Body of pancreas (tissue), 4 donors: ENCODE results near the gene DPY19L3.

Source experiments
- POLR2A ChIP-seq, 3 donors: fragments of 450-650 bp; IDR thresholded peaks; one replicate each; pipeline ENCODE4 v1.6.1; 2016; ENCODE audit warnings: antibody characterized with exemption in 3 of 3, mild to moderate bottlenecking in 2 of 3
- TF ChIP-seq, protein P1 (sequence below), 7 experiments: fragments of 450-650 bp in 4 of 7; fragments of 200-600 bp in 3 of 7; sonication (generic) in 3 of 7; IDR thresholded peaks; one replicate each; pipeline ENCODE4 v1.5.1; 2016 to 2019; ENCODE audit warnings: antibody characterized with exemption in 7 of 7

- TF ChIP-seq, protein P1, sequence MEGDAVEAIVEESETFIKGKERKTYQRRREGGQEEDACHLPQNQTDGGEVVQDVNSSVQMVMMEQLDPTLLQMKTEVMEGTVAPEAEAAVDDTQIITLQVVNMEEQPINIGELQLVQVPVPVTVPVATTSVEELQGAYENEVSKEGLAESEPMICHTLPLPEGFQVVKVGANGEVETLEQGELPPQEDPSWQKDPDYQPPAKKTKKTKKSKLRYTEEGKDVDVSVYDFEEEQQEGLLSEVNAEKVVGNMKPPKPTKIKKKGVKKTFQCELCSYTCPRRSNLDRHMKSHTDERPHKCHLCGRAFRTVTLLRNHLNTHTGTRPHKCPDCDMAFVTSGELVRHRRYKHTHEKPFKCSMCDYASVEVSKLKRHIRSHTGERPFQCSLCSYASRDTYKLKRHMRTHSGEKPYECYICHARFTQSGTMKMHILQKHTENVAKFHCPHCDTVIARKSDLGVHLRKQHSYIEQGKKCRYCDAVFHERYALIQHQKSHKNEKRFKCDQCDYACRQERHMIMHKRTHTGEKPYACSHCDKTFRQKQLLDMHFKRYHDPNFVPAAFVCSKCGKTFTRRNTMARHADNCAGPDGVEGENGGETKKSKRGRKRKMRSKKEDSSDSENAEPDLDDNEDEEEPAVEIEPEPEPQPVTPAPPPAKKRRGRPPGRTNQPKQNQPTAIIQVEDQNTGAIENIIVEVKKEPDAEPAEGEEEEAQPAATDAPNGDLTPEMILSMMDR (IDR thresholded peaks at IDR 0.05) = no peak
- TF ChIP-seq POLR2A (IDR thresholded peaks at IDR 0.05) = no peak
Observed at GRCh38 chr19:32380269-32380668, 25.3 kb upstream of the DPY19L3 start.
